Heart left ventricle (tissue), 16 donors: Measurements from ENCODE around the gene AIF1. TPM values are rescaled to one million over a fixed set of nuclear protein-coding genes. Genes with fewer than 3 reads are reported as not detected.

Source experiments
- ATAC-seq, 4 donors: fragments of 200-7000 bp; cut with Tn5 transposase; one replicate each; pipeline ENCODE4 v1.9.1; 2020 to 2022; ENCODE audit warnings: moderate library complexity in 4 of 4, mild to moderate bottlenecking in 3 of 4, moderate number of reproducible peaks in 1 of 4
- DNase-seq, 5 donors: peaks; one replicate each; pipeline ENCODE4 v3.0.0-alpha.2; 2020
- H3K27ac ChIP-seq, 12 donors: fragments of 200-600 bp; sonication (generic) in 4 of 12; one replicate each; pipeline versions ENCODE4 v1.5.0 to v1.8.0; 2016 to 2022; ENCODE audit warnings: mild to moderate bottlenecking in 2 of 12
- H3K27me3 ChIP-seq, 9 donors: fragments of 200-600 bp; sonication (generic) in 2 of 9; one replicate each; pipeline versions ENCODE4 v1.5.1 to v1.8.0; 2016 to 2022; ENCODE audit warnings: mild to moderate bottlenecking in 3 of 9
- H3K36me3 ChIP-seq, 9 donors: fragments of 200-600 bp; sonication (generic) in 2 of 9; one replicate each; pipeline versions ENCODE4 v1.5.0 to v1.8.0; 2018 to 2022; ENCODE audit warnings: mild to moderate bottlenecking in 2 of 9
- H3K4me1 ChIP-seq, 12 donors: fragments of 200-600 bp; sonication (generic) in 4 of 12; one replicate each; pipeline versions ENCODE4 v1.5.0 to v1.8.0; 2016 to 2022; ENCODE audit warnings: mild to moderate bottlenecking in 3 of 12
- H3K4me3 ChIP-seq, 12 donors: fragments of 200-600 bp; sonication (generic) in 4 of 12; one replicate each; pipeline versions ENCODE4 v1.5.0 to v1.8.0; 2017 to 2022; ENCODE audit warnings: mild to moderate bottlenecking in 9 of 12, moderate library complexity in 4 of 12
- H3K9me3 ChIP-seq, 12 donors: fragments of 200-600 bp; sonication (generic) in 4 of 12; one replicate each; pipeline versions ENCODE4 v1.5.0 to v1.8.0; 2016 to 2022; ENCODE audit warnings: mild to moderate bottlenecking in 1 of 12
- CTCF ChIP-seq, 12 donors: fragments of 200-600 bp; sonication (generic) in 4 of 12; IDR thresholded peaks; one replicate each; pipeline versions ENCODE4 v1.5.0 to v1.8.0; 2018 to 2022; ENCODE audit warnings: antibody characterized with exemption in 12 of 12, mild to moderate bottlenecking in 5 of 12
- POLR2A ChIP-seq, 2 donors: fragments of 450-650 bp; IDR thresholded peaks; one replicate each; pipeline ENCODE4 v1.6.1; 2017; ENCODE audit warnings: antibody characterized with exemption in 2 of 2, mild to moderate bottlenecking in 2 of 2, moderate library complexity in 2 of 2
- WGBS, 4 donors: extraction: QIAGEN DNeasy Blood & Tissue Kit in 2 of 4; methylation state at CpG; one replicate each; pipeline versions ENCODE4 v1.1.5 to v1.1.7; 2013 to 2018; 5-methylcytosine and 5-hydroxymethylcytosine counted together
- intact Hi-C, 10 donors: fragments of 100-400 bp; cut with DNase I; formaldehyde crosslinking; loops; one replicate each; pipeline versions ENCODE4 v1.11.1 to v1.14.2; 2022
- polyA plus RNA-seq, 2 donors: library from polyadenylated mRNA; stranded (reverse); fragments of 200-250 nt; gene quantifications; one replicate each; pipeline ENCODE4 v1.2.3, GENCODE V29; 2013
- total RNA-seq, 9 donors: library from RNA; depleted of rRNA in 2 of 9; stranded (reverse); fragments of >200 nt in 2 of 9; fragmentation: NEBNext Ultra II Directional in 3 of 9; extraction: Animal tissue kit (Norgen Biotek cat#: 25700) in 3 of 9; gene quantifications; one replicate each; pipeline versions ENCODE4 v1.1.0 to v1.2.4, GENCODE V29; 2016 to 2023
- donor health status: ischemic (EF 13 %, LVEDD 7.1; RV severe dilation, severe dysfunction).
- donor health status: healthy with polysubstance abuse.
- donor health status: DM: no; HTN: yes; CAD: no.
- donor health status: DM: no; HTN: no; CAD: no.
- donor health status: ischemic (EF 25% LVEDD 6.9; RV normal size, moderate dysfunction).
- donor health status: ischemic (EF 25% LVEDD 5.7; RV mildly dilated, moderate dysfunction).
- donor health status: healthy.
- donor health status: DM: yes; HTN: yes; CAD: no.
- donor health status: ischemic (EF 35%, LVEDD 5.7; RV mildly dilated, moderate dysfunction).
- donor health status: nonischemic (EF 11% LVEDD 7.7; RV severe dilation, severe dysfunction).
- donor health status: DM: yes; HTN: yes; CAD: no.
- donor health status: PGD.
- donor health status: ischemic (EF 29% LVEDD 5.4; RV normal size, mild dysfunction).
- donor health status: nonischemic (EF 23%, LVEDD 6.1; RV moderate dilation, normal function).

The AIF1 gene
- total and polyA plus RNA-seq, 11 donors = 5.7 to 120 (median 9.5) TPM

GRCh38 chr6:31569861-31570536 lies 45.0 kb upstream of the AIF1 start:
- Histone ChIP-seq H3K4me3 (no peak overlapping the region), H3K27me3 (no peaks in the 10 kb centered on the region), H3K27ac (no peak overlapping the region), H3K4me1 (peaks cover 0 to 30% (median under 1%) of the 10 kb centered on the region in 12 donors), H3K36me3 (no peaks in the 10 kb centered on the region), H3K9me3 (no peaks in the 10 kb centered on the region)
- ATAC-seq (no peak), DNase-seq (no peak)
- intact Hi-C loops = no loop called here
- no peak for TF ChIP-seq POLR2A (IDR thresholded peaks at IDR 0.05)
- no peak for TF ChIP-seq CTCF (IDR thresholded peaks at IDR 0.05)
- 67 to 95% (median 87%) methylated on average over 1 of the region's 1 CpG for WGBS, 4 donors

DNA sequence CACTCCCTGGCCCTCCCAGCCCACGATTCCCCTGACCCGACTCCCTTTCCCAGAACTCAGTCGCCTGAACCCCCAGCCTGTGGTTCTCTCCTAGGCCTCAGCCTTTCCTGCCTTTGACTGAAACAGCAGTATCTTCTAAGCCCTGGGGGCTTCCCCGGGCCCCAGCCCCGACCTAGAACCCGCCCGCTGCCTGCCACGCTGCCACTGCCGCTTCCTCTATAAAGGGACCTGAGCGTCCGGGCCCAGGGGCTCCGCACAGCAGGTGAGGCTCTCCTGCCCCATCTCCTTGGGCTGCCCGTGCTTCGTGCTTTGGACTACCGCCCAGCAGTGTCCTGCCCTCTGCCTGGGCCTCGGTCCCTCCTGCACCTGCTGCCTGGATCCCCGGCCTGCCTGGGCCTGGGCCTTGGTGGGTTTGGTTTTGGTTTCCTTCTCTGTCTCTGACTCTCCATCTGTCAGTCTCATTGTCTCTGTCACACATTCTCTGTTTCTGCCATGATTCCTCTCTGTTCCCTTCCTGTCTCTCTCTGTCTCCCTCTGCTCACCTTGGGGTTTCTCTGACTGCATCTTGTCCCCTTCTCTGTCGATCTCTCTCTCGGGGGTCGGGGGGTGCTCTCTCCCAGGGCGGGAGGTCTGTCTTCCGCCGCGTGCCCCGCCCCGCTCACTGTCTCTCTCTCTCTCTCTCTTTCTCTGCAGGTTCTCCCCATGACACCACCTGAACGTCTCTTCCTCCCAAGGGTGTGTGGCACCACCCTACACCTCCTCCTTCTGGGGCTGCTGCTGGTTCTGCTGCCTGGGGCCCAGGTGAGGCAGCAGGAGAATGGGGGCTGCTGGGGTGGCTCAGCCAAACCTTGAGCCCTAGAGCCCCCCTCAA lies 42.8 kb upstream of the AIF1 start, which contains the start of gene LTA:
Gene LTA (plus strand): TSS at position 249 of the 871 bp plus-strand sequence. CDS start 454 bp downstream, at position 703.
- H3K9me3 ChIP-seq = no peaks in the 10 kb centered on the region
- DNase-seq (no peak), ATAC-seq (no peak)
- intact Hi-C loops = no loop called here
- TF ChIP-seq POLR2A (IDR thresholded peaks at IDR 0.05) = no peak
- no peak for TF ChIP-seq CTCF (IDR thresholded peaks at IDR 0.05)
- peaks cover 0 to 4% (median 0%) of the 10 kb centered on the region in 9 donors for H3K36me3 ChIP-seq
- peak within 1 kb of the TSS in 1 of 12 donors; percentile 73 for H3K27ac ChIP-seq
- H3K4me1 ChIP-seq = peaks cover 0 to 45% (median 3%) of the 10 kb centered on the region in 12 donors
- 88 to 95% (median 90%) methylated on average over 27 of the region's 27 CpGs for whole genome bisulfite sequencing, 4 donors
- no peaks in the 10 kb centered on the region for H3K27me3 ChIP-seq
- peak within 1 kb of the TSS in 2 of 12 donors; percentile 12 to 46 for H3K4me3 ChIP-seq

- ATAC-seq (no peak), DNase-seq (no peak)
- Histone ChIP-seq H3K36me3 (peaks cover 0 to 10% (median 0%) of the 10 kb centered on the region in 9 donors), H3K4me3 (no peak overlapping the region), H3K9me3 (no peaks in the 10 kb centered on the region), H3K4me1 (peaks cover 0 to 47% (median 3%) of the 10 kb centered on the region in 12 donors), H3K27ac (peak overlapping the region in 1 of 12 donors; percentile 73), H3K27me3 (no peaks in the 10 kb centered on the region)
- no peak for TF ChIP-seq CTCF (IDR thresholded peaks at IDR 0.05)
- no peak for TF ChIP-seq POLR2A (IDR thresholded peaks at IDR 0.05)
- WGBS, 4 donors = 87 to 93% (median 88%) methylated on average over 9 of the region's 9 CpGs
- intact Hi-C loops = no loop called here
Observed at GRCh38 chr6:31573239-31574105, 41.6 kb upstream of the AIF1 start.
